ENCODE measurements around the gene MAGEB17.

The MAGEB17 gene

GRCh38 chrX:16208601-16209000 lies 41.3 kb downstream of the MAGEB17 start:
- DNase-seq (ENCODE audit: low read depth, low spot score), result no peak

DNA sequence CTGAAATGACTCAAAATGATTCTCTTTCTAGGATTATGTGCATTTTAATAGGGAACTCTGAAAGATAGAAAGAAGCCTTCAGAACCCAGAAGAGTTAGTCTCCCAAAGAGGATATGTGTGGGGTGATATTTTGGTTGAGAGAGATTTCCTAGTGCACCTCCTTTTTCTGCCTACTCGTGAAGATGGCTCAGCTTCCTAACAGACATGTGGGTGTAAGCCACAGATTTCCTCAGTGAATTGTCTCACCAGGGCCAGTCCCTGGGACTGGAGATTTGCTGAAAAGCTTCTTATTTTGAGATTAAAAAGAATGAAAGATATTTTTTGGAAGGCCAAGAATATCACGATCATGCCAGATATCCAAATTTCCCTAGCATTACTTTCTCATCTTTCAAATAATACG lies 42.8 kb downstream of the MAGEB17 start:
- no peak for DNase-seq (ENCODE audit: low read depth, low spot score)

- DNase-seq (ENCODE audit: low read depth, low spot score), result no peak
Measured at GRCh38 chrX:16212024-16212423, 44.7 kb downstream of the MAGEB17 start.

GRCh38 chrX:16212436-16212835 lies 45.2 kb downstream of the MAGEB17 start:
- no peak for DNase-seq (ENCODE audit: low read depth, low spot score)

DNA sequence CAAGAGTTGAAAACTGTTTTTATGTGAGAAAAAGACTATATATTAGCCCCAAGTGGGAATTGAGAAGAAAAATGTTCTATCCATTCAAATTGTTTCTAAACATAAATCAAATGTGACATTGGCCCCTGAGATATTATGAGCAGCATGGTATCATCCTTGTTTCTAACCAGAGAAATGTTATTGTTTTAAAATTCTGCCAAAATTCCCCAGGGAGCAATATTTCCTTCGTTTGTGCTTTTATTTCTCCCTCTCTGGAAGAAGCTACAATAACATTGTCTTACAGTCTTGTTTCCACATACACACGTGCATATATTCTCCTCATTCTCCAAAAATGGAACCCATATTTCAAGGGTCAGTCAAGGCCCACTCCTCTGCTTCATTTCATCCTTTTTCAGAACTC lies 46.7 kb downstream of the MAGEB17 start:
- DNase-seq (ENCODE audit: low read depth, low spot score), result no peak

- DNase-seq (ENCODE audit: low read depth, low spot score), result no peak
Measured at GRCh38 chrX:16215660-16216059, 48.4 kb downstream of the MAGEB17 start.

All from activated naive CD8-positive, alpha-beta T cell treated with anti-CD3 and anti-CD28 coated beads, Interleukin-2, amount 50 U/mL, for 16 hours (primary cell).